Gastroesophageal sphincter (tissue), 3 donors: Measurements from ENCODE around the gene CEP170.
"Not testable (repeated sequence)": the region's sequence is repeated elsewhere in the genome, so short reads cannot be mapped to it uniquely, and the experiment has no call there.

Source experiments
- EP300 ChIP-seq: sonication (generic); formaldehyde crosslinking; IDR thresholded peaks from one replicate; pipeline ENCODE4 v1.6.1; 2017; ENCODE audit warnings: antibody characterized with exemption, mild to moderate bottlenecking
- TF ChIP-seq, protein P1 (sequence below), 4 experiments: fragments of 200-600 bp in 2 of 4; fragments of 450-650 bp in 2 of 4; sonication (generic) in 1 of 4; IDR thresholded peaks; one replicate each; pipeline ENCODE4 v1.5.1; 2017 to 2019; ENCODE audit warnings: antibody characterized with exemption in 4 of 4, mild to moderate bottlenecking in 2 of 4, moderate library complexity in 2 of 4

DNA sequence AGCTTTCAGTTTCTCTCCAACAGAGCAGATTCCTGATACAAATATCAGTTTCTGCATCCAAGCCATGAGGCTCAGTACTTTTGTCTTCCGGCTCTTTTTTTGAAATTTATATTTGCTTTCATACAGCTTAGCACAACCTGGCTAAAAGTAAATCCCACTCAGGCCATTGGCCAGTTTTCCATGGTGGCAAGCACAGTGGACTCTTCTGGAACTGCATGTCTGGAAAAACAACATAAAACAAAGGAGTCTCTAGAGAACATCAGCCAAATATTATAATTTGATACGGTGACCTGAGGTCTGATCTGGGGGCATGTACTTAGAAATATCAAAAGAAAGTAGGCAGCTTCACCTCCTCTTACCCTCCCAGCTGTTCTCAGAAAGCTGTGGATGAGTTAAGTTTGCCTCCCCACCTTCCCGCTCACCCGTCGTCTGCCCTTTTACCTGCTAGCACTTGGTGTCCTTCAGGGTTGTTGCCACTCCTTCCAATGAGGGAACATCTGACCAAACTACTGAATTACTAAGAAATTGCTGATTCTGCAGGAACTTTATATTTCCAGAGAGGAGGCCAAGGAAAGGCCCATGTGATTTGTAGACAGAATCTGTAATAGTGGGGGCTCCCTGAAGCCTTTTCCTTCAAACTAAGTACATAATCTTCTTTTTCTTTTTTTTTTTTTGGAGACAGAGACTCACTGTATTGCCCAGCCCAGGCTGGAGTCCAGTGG lies 136.3 kb downstream of the CEP170 start:
- TF ChIP-seq, protein P1, sequence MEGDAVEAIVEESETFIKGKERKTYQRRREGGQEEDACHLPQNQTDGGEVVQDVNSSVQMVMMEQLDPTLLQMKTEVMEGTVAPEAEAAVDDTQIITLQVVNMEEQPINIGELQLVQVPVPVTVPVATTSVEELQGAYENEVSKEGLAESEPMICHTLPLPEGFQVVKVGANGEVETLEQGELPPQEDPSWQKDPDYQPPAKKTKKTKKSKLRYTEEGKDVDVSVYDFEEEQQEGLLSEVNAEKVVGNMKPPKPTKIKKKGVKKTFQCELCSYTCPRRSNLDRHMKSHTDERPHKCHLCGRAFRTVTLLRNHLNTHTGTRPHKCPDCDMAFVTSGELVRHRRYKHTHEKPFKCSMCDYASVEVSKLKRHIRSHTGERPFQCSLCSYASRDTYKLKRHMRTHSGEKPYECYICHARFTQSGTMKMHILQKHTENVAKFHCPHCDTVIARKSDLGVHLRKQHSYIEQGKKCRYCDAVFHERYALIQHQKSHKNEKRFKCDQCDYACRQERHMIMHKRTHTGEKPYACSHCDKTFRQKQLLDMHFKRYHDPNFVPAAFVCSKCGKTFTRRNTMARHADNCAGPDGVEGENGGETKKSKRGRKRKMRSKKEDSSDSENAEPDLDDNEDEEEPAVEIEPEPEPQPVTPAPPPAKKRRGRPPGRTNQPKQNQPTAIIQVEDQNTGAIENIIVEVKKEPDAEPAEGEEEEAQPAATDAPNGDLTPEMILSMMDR (IDR thresholded peaks at IDR 0.05): not testable (repeated sequence)
- not testable (repeated sequence) for TF ChIP-seq EP300
